BE2C (cell line): ENCODE measurements around the gene RAI1.

Source experiments
- DNase-seq: peaks from one replicate; pipeline ENCODE4 v3.0.0-alpha.2; 2020
- H3K27me3 ChIP-seq: fragments of 250-450 bp; sonication (Bioruptor Pico); 2 replicates; pipeline ENCODE4 v1.5.1; 2020; ENCODE audit warnings: mild to moderate bottlenecking
- H3K36me3 ChIP-seq: fragments of 250-450 bp; sonication (Bioruptor Pico); 2 replicates; pipeline ENCODE4 v1.5.1; 2020; ENCODE audit warnings: mild to moderate bottlenecking
- H3K4me1 ChIP-seq: fragments of 250-450 bp; sonication (Bioruptor Pico); 2 replicates; pipeline ENCODE4 v1.5.1; 2020
- H3K4me3 ChIP-seq: 2 replicates; pipeline ENCODE4 v1.5.1; 2011; ENCODE audit warnings: low read depth, low read length
- H3K9me3 ChIP-seq: fragments of 250-450 bp; sonication (Bioruptor Pico); 2 replicates; pipeline ENCODE4 v1.5.1; 2020
- CTCF ChIP-seq: IDR thresholded peaks from 2 replicates; pipeline ENCODE4 v1.5.1; 2012; ENCODE audit warnings: mild to moderate bottlenecking, low read depth, low read length

Gene RAI1

DNA sequence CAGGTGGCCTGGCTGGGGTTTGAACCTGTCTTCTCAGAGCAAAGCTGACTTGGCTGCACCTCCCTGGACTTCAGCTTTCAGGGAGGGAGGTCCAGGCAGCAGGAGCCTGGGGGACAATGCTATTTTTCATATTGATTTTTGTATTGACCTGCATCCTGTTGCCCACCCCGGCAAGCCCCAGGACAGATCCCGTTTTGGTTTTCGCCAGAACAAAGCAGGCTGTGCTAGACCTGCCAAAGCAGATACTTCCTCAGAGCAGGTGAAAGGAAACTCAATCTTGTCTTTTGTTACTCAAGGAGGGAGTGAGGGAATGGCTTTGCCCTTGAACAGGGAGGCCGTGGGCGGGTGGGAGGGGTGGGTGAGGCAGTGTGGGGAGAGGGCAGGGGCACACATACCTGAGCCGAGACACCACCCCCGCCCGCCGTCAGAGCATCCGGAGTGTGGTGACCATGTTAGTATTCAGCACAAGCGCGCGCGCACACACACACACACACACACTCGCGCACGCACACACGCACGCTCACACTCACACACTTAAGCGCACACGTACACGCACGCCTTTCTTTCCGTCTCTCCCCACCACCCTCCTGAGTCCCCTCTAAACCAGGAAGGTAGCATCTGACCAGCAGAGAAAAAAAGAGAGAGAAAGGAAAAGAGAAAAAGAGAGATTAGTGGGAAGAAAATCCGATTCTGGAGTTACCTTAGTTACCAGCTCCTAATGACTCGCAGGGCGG lies 59.5 kb downstream of the RAI1 start:
- no peaks in the 10 kb centered on the region for H3K36me3 ChIP-seq
- H3K4me3 ChIP-seq: no peak overlapping the region
- no peaks in the 10 kb centered on the region for H3K27me3 ChIP-seq
- no peak for DNase-seq
- no peak for TF ChIP-seq CTCF
- peaks cover 26% of the 10 kb centered on the region for H3K4me1 ChIP-seq
- H3K9me3 ChIP-seq: no peaks in the 10 kb centered on the region

DNA sequence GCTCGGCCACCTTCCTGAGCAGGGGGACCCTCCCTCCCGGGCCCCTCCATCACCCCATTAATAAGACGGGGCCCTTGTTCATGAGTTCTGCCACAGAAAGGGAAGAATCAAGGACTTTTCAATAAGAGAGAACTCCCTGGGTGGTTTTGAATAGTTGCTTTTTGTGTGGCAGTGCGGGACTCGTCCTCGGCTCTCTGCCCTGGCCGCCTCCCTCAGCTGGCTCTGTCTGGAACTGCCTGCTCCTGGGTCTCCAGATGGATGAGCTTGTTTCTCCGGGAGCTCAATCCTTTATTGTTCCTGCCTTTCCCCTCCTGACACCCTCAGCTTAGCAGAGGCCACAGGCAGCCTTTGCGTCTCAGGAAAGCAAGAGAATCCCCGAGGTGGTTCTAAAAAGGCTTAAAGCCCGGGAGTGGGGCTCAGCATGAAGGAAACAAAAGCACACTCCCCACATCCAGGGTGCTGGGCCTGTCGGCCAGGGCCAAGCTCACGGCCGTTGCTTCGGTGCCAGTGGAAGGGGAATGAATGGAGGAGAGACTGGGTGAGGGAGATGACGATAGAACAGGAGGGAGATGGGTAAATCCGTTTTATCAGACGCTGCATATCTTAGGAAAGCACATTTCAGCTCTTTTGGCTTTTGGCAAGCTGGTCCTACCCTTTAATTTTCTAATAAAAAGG lies 60.2 kb downstream of the RAI1 start:
- no peak for TF ChIP-seq CTCF
- no peaks in the 10 kb centered on the region for H3K27me3 ChIP-seq
- H3K9me3 ChIP-seq: no peaks in the 10 kb centered on the region
- H3K4me3 ChIP-seq: no peak overlapping the region
- H3K36me3 ChIP-seq: no peaks in the 10 kb centered on the region
- H3K4me1 ChIP-seq: peaks cover 26% of the 10 kb centered on the region
- no peak for DNase-seq

DNA sequence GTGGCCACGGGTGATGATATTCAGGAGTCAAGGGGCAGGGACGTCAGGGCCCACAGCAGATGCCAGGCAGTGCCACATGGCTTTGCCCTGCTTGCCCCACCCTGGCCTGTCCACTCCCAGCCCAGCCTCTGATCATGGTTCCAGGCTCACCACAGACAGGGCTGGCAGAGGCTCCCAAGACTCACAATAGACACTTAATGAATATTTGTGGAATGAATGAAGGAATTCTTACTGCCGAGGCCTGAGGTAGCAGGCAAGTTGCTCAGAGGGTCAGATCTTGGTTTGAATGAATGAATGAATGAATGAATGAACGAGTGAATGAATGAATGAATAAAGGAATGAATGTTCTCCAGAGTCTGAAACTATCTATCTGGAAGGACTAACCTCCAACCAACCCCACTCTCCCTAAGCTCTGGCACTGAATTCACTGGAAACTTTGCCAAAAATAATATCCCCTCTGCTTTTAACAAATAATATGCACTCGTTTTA lies 60.9 kb downstream of the RAI1 start:
- peaks cover 26% of the 10 kb centered on the region for H3K4me1 ChIP-seq
- no peaks in the 10 kb centered on the region for H3K36me3 ChIP-seq
- no peak for DNase-seq
- H3K4me3 ChIP-seq: no peak overlapping the region
- no peaks in the 10 kb centered on the region for H3K9me3 ChIP-seq
- no peaks in the 10 kb centered on the region for H3K27me3 ChIP-seq
- TF ChIP-seq CTCF: no peak

- H3K9me3 ChIP-seq: no peaks in the 10 kb centered on the region
- no peaks in the 10 kb centered on the region for H3K36me3 ChIP-seq
- H3K4me3 ChIP-seq: no peak overlapping the region
- H3K27me3 ChIP-seq: no peaks in the 10 kb centered on the region
- H3K4me1 ChIP-seq: peaks cover 22% of the 10 kb centered on the region
- TF ChIP-seq CTCF: no peak
- DNase-seq: no peak
Observed at GRCh38 chr17:17742688-17743390, 61.6 kb downstream of the RAI1 start.

GRCh38 chr17:17743391-17744112 lies 62.3 kb downstream of the RAI1 start:
- peaks cover 25% of the 10 kb centered on the region for H3K4me1 ChIP-seq
- TF ChIP-seq CTCF: no peak
- H3K4me3 ChIP-seq: no peak overlapping the region
- H3K9me3 ChIP-seq: no peaks in the 10 kb centered on the region
- no peak for DNase-seq
- no peaks in the 10 kb centered on the region for H3K36me3 ChIP-seq
- no peaks in the 10 kb centered on the region for H3K27me3 ChIP-seq
